Sciatic nerve (tissue), 2 donors: ENCODE results near the gene ITGA3. TPM values are rescaled to one million over a fixed set of nuclear protein-coding genes. Genes with fewer than 3 reads are reported as not detected.
A peak's percentile ranks its signal among the peaks of the same experiment; 100 is the strongest.

ENCODE experiments used
- ATAC-seq: fragments of 200-7000 bp; cut with Tn5 transposase; one replicate; pipeline ENCODE4 v1.9.1; 2020; ENCODE audit warnings: mild to moderate bottlenecking, moderate library complexity
- DNase-seq: peaks from one replicate; pipeline ENCODE4 v3.0.0-alpha.2; 2020; ENCODE audit warnings: low spot score
- intact Hi-C: fragments of 100-400 bp; cut with DNase I; formaldehyde crosslinking; loops from one replicate; pipeline ENCODE4 v1.14.2; 2022
- total RNA-seq: library from RNA; stranded (reverse); fragmentation: NEBNext Ultra II Directional; extraction: Animal tissue kit (Norgen Biotek cat#: 25700); gene quantifications from one replicate; pipeline ENCODE4 v1.2.1, GENCODE V29; 2021
- donor health status: DM: no; HTN: no; CAD: no.
- donor health status: DM: no; HTN: no; CAD: no.

The ITGA3 gene
- total RNA-seq, 1 donor from 2014 or later: 70.1 TPM

DNA sequence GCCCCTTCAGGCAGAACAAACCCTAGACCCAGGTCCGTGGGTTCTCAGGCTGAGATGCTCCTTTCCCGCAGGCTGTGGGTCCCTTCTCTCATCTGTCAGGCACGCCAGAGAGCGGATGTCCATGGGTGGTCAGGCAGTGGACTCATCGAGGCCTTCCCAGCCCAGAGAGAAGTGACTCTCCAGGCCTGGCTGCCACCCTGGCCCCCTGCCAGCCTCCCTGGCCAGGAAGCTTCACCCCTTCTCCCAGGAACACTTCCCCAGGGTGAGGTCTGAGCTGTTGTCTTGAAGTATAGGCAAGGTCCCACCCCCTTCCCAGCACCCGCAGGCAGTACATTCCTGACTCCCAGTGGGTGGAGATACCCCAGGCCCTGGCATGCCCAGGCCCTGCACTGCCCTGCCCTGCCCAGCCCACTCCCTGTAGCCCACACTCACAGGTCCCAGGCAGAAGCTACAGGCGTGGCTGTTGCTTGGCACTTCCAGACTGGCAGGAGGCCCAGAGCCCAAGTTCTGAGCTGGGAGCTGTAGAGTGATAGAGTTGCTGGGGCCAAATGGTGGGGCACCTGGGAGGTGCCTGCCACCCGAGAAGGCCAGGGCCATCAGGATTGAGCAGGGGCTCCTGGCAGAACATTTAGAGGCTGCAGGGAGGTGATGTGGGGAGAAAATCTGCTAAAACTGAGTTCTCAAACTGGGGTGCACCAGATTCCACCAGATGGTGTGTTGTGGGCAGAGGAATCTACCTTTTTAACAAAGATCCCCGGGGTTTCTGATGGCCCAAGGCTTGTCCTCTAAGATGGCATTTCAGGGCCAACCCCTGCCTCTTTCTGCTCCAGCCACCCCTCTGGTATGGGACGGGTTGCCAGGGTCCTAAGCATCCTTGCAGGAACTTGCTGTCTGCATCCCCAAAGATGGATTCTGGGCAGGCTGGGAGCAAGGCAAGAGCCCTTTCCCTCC lies 6.7 kb downstream of the ITGA3 start:
- ATAC-seq: peak; percentile 54
- DNase-seq: no peak
- intact Hi-C loops: no loop called here

DNA sequence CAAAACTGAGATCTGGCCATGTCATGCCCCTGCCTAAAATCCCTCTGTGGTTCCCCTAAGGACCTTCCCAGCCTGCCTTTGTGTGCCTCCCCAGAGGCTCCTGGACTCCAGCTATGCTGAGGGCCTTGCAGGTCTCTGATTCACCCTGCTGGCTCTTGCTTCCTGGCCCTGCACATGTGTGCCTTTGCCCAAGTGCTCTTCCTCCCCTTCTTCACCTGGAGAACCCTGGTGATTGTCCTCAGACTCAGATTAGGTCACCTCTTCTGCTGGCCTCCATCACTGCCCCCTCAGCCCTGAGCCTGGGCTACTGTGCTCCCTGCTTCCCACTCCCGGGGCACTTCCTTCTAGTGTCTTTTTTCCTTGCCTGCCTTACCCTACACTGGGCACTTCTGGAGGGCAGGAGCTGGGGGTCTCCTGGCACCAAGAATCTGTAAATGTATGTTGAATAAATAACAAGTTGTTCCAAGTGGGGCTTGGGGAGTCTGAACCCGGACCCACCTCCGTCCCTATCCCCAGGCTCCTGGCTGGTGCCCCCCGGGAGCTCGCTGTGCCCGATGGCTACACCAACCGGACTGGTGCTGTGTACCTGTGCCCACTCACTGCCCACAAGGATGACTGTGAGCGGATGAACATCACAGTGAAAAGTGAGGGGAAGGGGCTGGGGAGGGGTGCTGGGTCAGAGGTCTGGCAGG lies 7.8 kb downstream of the ITGA3 start:
- ATAC-seq (no peak), DNase-seq (no peak)
- intact Hi-C loops: no loop called here

DNA sequence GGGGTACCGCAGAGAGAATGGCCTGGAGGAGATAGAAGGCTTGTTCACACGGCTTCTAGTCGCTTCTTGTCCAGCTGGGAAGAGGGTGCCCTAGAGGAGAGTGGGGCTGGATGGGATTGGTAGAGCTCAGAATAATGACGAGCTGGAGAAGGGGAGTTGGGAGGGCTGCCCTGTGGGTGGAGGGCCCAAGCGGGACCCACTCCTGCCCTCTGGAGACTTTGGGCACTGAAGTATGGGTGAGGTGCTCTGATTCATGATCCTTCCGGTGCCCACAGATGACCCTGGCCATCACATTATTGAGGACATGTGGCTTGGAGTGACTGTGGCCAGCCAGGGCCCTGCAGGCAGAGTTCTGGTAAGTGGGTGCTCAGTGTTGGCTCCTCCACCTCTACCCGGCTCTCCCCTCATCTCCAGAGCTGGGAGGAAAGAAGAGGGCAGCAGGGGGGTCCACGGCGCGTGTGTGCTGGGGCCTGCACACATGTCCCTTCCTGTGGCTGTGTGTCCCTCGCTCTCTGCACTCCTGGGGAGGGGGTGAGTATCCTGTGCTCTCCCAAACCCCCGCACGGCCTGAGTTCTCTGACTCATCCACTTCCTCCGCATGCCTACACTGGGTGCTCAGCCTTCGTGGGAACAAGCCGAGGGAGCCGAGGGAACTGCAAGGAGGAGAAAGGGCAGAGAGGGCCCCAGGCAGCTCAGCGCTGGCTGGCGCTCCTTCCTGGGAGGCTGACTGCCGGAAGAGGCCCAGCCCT lies 8.5 kb downstream of the ITGA3 start:
- intact Hi-C loops: no loop called here
- DNase-seq (no peak), ATAC-seq (peak; percentile 41)

DNA sequence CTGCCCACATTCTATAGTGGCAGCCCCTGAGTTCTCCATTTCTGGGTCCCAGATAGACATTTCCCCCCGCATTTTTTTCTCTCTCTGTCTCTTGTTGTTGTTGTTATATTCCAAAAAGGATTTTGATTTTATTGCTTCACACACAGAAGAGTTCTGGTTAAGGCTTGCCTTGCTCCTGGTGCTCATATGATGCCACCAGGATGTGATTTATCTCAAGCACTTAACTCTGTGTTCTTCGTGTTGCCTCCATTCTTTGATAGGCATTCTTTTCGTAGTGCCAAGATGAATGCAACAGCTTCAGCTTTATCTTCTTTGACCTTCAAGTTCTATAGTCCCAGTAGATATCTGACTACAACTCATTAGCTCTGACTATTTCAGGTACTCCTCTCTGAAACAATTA lies 9.1 kb downstream of the ITGA3 start:
- DNase-seq (no peak), ATAC-seq (no peak)
- intact Hi-C loops: no loop called here

DNA sequence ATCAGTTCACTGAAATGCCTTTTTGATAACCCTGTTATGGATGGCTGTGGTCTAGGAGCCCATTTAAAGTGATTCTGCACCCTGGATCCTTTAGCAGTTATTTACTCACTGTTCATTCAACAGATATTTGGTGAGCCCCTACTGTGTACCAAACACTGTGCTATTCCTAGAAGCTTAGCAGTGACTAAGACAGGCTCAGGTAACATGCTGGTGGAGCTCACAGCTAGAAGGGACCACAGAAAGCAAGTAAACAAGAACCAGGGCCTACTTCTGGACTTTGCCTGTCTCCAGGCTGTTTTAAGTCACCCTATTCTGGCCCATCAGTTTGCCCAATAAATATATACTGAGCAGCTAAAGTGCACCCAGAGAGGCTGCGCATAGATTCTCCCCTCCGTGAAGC lies 11.1 kb downstream of the ITGA3 start:
- DNase-seq: no peak
- intact Hi-C loops: no loop called here

DNA sequence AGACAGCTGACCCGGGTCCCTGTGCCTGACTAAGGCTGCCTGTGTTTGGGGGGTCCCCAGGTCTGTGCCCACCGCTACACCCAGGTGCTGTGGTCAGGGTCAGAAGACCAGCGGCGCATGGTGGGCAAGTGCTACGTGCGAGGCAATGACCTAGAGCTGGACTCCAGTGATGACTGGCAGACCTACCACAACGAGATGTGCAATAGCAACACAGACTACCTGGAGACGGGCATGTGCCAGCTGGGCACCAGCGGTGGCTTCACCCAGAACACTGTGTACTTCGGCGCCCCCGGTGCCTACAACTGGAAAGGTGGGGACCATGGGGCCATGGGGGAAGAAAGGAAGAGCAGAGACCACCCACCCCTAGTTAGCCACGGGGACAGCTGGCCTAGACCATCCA lies 12.1 kb downstream of the ITGA3 start:
- DNase-seq (no peak), ATAC-seq (no peak)
- intact Hi-C loops: no loop called here

More for the DNA sequence above, 11.1 kb downstream of the ITGA3 start:
- no peak for ATAC-seq

DNA sequence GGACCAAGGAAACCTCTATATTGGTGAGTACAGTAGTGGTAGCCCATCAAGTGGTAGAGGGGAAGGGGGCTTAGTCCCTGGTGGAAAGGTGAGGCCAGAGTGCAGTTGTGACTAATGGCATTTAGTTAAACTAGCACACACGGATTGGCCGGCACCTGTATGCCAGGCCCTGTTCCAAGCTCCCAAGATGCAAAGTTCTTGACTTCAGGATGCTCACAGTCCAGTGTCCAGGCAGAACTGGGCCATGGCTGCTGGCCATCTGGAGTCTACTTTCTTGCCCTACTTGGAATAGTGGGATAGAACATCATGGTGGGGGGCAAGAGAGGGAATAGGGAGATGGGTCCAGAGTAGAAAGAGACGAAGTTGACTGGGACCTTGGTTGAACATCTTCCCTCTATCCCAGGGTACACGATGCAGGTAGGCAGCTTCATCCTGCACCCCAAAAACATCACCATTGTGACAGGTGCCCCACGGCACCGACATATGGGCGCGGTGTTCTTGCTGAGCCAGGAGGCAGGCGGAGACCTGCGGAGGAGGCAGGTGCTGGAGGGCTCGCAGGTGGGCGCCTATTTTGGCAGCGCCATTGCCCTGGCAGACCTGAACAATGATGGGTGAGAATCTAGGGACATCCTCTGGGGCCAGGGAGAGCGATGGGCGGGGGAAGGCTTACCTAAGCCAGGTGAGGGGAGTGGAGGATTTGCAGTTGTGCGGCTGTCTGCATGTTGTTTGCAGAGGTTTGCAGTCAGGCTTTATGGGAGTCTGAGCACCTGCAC lies 15.2 kb downstream of the ITGA3 start:
- ATAC-seq (no peak), DNase-seq (no peak)
- intact Hi-C loops: no loop called here

DNA sequence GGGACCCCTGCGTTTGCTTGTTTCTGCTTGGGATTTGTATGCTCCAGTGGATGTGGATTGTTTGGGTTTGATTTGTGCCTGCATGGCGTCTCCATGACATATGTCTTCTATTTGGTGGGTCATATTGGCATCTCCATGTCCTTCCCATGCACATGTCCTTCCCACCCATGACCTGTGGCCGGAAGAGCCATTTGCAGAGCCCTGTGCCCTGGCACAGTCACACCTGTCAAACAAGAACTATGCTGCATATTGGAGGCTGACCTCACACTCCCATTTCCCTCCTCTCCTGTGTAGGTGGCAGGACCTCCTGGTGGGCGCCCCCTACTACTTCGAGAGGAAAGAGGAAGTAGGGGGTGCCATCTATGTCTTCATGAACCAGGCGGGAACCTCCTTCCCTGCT lies 15.8 kb downstream of the ITGA3 start:
- intact Hi-C loops: no loop called here
- no peak for DNase-seq
- no peak for ATAC-seq

DNA sequence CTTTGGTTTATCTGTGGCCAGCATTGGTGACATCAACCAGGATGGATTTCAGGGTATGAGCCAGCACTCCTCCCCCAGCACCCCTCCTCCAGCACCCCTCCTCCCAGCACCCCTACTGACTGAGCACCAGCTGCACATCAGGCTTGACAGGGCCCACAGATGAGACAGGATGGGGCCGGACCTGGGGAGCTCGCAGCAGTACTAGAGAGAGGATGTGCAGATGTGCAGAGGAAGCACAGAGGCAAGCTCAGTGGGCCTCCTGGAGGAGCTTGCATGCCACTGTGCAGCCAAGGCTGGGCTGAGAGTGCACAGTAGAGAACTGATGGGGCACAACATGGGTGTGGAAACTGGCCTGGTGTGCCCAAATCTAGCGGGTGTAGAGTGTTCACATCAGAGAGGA lies 16.2 kb downstream of the ITGA3 start:
- ATAC-seq: no peak
- DNase-seq: no peak
- intact Hi-C loops: no loop called here

DNA sequence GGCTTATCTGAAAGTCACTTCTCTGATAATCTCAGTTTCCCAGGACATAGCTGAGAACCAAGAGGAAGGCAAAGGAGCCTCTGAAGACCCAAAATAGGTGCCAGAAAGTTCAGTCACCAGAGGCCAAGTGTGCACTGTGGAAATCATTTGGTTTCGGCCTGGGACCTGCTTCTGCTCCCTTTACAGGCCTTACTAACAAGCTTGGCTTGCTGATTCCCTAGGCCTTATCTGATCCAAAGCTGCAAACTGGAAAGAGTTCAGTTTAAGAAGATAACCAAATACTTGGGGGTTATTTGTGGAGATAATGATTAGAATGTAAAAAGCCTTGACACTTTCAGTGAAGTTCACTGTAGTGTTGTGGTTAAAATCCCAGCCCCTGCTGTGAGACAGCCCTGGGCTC lies 17.0 kb downstream of the ITGA3 start:
- DNase-seq (no peak), ATAC-seq (no peak)
- intact Hi-C loops: no loop called here

DNA sequence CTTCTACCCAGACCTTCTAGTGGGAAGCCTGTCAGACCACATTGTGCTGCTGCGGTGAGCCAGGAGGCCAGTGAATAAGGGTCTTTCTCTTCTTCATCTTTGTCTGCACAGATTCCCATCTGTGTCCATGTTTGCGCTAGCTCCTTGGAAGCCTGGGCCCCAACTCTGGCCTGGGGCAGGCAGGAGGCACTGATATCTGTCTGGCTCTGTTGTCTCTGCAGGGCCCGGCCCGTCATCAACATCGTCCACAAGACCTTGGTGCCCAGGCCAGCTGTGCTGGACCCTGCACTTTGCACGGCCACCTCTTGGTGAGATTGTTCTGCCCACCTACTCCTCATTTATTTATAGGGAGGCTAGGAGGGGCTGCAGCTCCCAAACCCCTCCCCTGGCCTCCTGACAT lies 18.3 kb downstream of the ITGA3 start:
- ATAC-seq: no peak
- intact Hi-C loops: no loop called here
- DNase-seq: no peak

DNA sequence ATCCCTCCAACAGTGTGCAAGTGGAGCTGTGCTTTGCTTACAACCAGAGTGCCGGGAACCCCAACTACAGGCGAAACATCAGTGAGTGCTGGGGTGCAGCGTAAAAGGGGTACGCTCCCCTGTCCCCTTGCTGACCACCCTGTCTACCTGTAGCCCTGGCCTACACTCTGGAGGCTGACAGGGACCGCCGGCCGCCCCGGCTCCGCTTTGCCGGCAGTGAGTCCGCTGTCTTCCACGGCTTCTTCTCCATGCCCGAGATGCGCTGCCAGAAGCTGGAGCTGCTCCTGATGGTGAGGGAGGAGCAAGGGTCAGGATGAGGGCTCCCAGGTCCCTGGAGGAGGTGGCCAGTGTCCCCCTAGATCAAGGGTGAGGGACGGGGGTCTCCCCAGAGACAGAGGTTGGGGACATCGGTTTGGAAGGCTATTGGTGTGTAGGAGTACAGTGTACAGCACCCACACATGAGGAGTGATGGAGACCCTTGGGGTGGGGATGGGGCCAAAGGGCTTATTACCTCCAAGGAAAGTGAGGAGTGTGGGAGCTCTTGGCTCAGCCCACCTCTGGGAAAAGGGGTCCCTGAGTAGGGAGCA lies 19.6 kb downstream of the ITGA3 start:
- ATAC-seq: no peak
- no peak for DNase-seq

DNA sequence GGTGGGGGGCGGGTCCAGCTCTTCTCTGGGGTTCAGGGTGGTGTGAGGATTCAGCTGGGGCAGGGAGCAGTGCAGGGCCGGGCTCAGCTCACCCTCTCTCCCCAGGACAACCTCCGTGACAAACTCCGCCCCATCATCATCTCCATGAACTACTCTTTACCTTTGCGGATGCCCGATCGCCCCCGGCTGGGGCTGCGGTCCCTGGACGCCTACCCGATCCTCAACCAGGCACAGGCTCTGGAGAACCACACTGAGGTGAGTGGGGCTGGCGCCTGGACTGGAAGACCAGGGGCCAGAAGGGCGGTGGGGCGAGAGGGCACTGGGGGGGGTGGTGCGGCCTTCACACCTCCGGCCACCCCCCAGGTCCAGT lies 20.3 kb downstream of the ITGA3 start:
- intact Hi-C loops: no loop called here
- DNase-seq: no peak
- ATAC-seq: no peak

More for the DNA sequence above, 19.6 kb downstream of the ITGA3 start:
- intact Hi-C loops: no loop called here

DNA sequence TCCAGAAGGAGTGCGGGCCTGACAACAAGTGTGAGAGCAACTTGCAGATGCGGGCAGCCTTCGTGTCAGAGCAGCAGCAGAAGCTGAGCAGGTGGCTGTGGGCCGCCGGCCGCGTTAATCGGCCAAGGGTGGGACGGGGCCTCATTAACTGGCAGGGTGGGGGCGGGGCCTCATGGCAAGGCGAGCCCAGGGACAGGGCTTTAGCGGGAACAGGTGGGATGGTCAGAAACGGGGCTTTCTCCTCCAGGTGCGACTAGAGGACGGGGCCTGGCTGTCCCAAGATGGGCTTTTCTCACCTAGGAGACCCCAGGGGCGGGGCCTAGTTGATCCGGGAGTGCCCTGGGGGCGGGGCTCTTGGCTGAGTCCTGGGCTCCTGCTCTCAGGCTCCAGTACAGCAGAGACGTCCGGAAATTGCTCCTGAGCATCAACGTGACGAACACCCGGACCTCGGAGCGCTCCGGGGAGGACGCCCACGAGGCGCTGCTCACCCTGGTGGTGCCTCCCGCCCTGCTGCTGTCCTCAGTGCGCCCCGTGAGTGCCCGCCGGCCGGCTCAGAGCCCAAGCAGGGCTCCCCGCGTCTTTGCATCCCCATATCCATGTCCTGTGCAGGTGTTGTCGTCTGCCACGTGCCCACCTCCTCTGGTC lies 20.8 kb downstream of the ITGA3 start:
- intact Hi-C loops: no loop called here
- DNase-seq (no peak), ATAC-seq (no peak)

DNA sequence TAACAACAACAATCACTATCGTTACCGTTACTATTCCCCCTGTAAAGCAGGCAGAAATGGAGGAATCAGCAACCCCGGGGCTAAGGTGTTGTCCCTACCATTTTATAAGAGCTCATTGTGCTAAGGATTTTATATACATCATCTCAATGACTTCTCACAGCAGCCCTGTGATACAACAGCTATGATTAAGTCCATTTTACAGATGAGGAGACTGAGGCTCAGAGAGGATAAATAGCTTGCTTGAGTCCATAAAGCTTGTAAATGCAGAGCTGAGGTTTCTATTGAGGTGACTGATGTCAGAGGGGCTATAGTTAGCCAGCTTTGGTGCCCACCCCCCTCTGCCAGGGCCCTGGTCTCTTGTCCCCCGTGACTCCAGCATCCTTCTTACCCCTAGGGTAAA lies 22.5 kb downstream of the ITGA3 start:
- DNase-seq: no peak
- no peak for ATAC-seq
- intact Hi-C loops: no loop called here

DNA sequence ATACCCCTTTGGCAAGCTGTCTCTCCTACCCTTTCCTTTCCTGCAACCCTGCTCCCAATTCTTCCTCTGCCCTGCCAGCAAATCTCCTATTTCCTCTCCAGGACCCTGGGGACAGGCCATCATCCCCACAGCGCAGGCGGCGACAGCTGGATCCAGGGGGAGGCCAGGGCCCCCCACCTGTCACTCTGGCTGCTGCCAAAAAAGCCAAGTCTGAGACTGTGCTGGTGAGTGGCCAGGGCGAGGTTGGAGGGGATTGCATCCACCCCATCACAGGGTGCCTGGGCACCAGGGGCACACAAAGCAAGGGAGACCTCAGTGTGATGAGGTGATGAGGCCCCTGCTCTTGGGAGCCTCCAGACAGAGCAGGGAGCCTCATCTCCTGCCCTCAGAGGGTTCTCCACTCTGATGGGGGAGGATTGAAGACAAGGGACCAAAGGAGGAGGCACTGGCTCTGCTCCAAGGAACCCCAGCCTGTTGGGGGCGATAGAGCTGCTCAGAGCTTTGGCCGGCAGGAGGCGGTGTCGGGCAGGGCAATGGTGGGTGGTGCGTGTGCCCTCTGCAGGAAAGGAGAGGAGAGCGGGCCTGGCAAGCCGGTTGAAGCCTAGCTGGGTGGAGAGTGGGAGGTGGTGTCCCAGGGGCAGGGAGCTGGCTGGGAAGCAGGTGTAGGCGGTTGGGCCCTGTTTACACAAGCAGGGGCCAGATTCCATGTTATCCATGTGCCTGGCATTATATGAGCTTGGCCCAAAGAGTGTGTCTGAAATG lies 23.6 kb downstream of the ITGA3 start:
- intact Hi-C loops: no loop called here
- peak; percentile 43 for ATAC-seq
- DNase-seq: no peak

DNA sequence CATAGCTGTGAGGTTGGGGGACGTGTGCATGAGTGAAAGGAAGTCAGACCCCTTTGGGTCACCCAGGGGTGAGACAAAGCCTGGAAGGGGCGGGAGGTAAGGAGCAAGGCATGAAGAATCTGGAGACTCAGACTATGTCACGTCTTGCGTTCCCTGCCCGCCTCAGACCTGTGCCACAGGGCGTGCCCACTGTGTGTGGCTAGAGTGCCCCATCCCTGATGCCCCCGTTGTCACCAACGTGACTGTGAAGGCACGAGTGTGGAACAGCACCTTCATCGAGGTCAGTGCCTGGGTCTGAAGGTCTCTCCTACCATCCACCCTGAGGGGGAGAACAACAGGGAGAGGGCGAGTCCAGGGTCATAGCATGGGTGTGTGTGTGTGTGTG lies 24.2 kb downstream of the ITGA3 start:
- ATAC-seq (no peak), DNase-seq (no peak)
- intact Hi-C loops: no loop called here

DNA sequence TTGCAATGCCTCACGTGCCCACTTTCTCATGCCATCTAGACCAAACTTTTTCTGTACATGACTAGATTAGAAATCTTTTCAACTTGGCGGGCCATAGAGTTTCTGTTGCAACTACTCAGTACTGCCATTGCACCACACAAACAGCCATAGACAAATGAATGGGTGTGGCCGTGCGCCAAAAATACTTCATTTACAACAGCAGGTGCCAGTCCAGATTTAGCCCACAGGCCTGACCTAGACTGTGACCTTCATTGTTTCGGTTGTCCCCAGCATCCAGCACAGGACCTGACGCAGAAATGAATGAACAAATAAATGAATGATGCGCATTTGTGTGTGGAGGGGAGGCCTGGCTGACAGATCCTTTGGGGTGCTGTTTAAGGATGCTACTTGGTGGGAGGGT lies 24.9 kb downstream of the ITGA3 start:
- DNase-seq (no peak), ATAC-seq (no peak)
- intact Hi-C loops: no loop called here
